GM18909 (cell line): ENCODE measurements around the gene SFRP5.
A peak's percentile ranks its signal among the peaks of the same experiment; 100 is the strongest.

Experiments used
- ATAC-seq: cut with Tn5 transposase; IDR thresholded peaks from one replicate; pipeline ENCODE4 v1.9.1; 2021; ENCODE audit warnings: mild to moderate bottlenecking; ENCODE audit not compliant: unreplicated experiment, poor library complexity

Gene SFRP5, protein sequence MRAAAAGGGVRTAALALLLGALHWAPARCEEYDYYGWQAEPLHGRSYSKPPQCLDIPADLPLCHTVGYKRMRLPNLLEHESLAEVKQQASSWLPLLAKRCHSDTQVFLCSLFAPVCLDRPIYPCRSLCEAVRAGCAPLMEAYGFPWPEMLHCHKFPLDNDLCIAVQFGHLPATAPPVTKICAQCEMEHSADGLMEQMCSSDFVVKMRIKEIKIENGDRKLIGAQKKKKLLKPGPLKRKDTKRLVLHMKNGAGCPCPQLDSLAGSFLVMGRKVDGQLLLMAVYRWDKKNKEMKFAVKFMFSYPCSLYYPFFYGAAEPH

DNA sequence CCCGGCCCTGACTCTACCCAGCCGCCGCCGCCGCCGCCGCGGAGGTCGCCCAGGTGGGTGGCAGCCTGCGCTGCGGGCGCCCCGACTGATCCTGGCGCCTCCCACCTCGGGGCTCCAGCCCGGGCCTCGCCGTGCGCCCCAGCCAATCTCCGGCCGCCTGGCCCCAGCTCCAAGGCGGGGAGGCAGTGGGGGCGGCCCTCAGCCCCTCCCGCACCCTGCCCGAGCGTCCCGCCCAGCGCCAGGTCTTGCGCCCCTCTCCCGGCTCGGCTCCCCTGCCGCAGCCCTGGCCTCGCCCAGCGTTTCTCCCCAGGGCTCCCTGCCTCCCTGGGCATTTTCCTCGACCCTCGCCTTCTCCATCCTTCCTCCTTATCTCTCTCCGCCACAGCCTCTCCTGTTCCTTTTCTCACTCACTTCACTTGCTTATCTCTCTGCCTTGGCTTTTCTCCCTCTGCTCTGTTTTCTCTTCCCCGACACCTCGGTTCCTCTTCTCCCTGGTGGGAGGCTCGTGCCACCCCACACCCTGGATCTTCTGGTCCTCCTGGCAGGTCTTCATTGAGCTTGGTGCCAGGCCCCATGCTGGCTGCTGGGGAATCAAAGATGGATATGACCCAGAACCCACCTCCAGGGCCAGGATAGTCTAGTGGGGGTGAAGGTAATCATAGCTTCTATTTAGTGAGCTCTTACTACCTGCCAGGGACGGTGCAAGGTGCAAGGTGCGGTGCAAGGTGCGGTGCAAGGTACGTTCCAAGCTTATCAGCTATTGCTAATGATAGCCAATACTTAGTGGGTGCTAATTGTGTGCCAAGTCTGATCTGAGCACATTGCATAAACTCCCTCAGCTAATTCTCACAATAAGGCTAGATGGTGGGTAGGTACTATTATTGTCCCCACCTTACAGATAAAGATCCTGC is at the start of gene SFRP5:
Gene SFRP5 (minus strand): TSS at position 87 of the 911 bp plus-strand sequence. CDS start 166 bp downstream, outside the sequence.
- ATAC-seq: no peak

DNA sequence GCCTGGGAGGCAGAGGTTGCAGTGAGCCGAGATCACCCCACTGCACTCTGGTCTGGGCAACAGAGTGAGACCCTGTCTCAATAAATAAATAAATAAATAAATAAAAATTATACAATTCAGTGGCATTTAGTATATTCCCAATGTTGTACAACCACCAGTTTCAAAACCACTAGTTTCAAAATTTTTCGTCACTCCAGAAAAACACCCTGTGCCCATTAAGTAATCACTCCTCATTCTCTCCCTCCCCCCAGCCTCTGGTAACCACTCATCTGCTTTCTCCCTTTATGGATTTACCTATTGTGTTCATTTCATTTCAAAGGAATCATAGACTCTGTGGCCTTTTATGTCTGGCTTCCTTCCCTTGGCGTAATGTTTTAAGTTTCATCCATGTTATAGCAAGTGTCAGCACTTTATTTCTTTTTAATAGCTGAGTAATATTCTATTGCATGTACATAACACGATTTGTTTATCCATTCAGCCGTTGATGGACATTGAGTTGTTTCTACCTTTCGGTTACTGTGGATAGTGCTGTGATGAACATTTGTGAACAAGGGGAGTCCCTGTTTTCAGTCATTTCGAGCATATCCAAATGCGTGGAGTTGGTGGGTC is 48.4 kb upstream of the SFRP5 start:
- no peak for ATAC-seq

DNA sequence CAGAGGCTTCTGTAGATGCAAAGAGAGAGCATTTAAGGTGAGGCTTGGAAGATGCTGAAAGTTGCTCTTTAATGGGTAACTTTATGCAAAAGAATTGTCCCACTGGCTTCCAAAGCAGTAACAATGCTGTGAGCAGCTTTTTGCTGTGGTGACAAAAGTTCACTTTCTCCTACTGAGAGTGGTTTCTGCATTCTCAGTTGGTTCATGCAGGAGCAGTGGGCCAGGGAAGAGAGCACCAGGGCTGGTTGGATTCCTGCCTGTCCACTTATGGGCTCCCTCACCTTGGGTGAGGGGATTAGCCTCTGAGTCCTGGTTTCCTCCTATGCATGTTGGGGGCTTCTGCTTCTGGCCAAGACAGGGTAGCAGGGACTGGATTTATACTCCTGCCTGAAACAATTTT is 46.8 kb upstream of the SFRP5 start:
- no peak for ATAC-seq

DNA sequence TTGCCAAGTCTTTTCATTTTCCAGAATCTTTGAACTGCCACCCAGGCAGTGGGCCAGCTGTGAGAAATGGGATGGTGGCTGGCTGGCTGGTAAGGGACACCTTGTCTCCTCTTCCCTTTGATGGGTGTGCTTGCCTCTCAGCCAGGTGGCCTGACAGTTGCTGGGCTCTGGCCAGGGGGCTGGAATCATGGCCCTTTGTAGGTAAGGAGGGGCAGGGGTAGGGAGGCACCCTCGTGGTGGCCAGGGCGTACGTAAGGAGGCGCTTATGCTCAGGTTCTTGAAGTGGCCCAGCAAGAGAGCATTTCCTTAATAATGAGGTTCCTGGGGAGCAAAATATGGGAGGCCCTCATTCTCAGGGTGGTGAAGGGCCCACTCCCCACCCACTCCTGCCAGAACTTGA is 44.8 kb upstream of the SFRP5 start:
- no peak for ATAC-seq

DNA sequence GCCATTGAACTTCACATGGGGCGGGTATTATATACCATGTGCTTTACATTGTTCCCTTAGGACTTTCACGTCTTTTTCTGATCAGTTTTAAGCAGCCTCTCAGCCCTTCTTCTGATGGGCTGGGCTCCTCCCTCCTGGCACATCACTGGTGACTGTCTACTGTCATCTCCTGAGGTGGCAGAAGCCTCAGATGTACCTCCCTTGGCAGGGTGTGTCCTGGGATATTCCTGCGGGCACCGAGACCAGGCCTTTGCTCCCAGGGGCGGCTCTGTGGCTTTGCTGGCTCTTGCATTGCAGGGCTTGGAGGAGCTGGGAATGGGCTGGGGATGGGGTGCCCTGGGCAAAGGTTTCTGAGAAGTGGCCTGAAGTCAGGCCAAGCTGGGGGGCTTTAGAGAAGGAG is 43.2 kb upstream of the SFRP5 start:
- no peak for ATAC-seq

DNA sequence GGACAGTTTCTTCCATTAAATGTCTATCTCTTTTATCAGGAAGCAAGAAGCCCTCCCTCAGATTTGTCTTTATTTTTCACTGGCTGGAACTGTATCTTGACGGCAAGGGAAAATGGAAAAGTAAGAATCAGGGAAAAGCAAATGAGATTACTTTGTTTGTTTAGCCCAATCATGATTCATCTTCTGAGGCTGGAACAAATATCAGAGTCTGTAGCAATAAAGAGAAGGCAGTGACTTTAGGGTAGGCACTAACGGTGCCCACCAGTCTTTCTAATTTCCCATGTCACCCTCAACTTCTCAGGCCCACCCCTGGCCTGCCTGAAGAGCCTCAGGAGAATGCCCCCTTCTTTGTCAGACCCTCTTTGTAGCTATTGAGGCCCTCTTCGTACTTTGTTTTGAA is 41.5 kb upstream of the SFRP5 start:
- no peak for ATAC-seq

DNA sequence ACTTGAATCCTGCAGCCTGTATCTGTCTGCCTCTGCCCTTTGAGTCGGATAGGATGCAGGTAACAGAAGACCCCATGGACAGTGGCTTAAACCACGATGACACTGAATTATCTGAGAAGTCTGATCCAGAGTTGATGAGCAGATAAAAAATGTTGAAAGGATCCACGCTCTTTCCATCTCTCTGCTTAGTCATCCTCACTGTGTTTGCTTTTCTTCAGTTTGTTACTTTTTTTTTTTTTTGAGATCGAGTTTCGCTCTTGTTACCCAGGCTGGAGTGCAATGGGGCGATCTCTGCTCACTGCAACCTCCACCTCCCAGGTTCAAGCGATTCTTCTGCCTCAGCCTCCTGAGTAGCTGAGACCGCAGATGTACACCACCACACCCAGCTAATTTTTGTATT is 40.9 kb upstream of the SFRP5 start:
- no peak for ATAC-seq

DNA sequence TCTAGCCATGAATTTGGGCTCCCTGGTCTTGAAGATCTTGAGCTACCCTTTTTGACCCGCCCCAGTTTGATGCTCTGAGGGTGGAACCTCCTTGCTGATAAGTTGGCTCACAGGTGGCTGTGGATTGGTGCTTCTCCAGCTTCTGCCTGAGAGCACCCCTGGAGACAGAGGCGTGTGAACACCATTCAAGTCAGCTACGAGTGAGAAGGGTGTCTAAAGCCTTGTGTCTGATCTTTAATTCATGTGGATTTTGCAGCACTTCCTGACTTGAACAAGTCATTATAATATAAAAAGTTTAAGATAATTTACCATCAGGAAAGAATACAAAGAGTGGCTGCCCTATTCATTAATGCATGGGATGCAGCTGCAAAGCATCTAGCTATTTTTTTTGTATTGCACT is 40.2 kb upstream of the SFRP5 start:
- no peak for ATAC-seq

DNA sequence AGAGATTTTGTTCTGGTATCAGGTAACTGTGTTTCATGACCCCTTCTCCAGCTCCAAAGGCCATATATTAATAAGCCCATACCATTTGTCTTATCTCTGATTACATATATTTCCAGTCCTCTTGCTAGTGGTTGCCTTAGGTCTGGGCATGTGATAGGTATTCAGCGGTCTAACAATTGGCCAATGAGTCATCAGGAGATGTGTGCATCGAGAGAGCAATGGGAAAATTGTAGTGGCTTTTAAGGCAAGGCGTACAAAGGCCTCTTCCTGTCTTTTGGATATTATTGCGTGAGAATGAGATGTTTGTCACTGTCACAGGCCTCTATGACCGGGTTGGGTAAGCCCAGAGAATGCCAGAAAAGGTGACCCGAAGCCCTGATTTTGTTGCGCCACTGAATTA is 38.6 kb upstream of the SFRP5 start:
- no peak for ATAC-seq

DNA sequence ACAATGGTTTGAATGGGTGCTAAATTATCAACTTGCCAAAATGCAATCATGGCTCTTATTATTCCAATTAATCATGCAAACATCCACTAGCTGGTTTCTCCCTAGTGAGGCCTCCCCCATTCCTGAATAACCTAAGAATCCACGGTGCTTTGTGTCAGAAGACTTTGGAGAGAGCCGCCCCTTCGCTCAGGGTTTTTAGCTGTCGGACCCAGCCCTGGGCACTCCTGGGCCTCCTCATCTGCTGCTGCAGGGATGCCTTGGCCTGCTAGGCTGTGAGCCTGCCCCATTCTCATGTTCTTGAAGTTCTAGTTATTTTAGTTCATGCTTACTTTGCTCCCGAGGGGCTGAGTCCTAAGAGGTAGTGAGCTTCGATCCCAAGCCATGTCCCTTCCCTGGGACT is 34.1 kb upstream of the SFRP5 start:
- ATAC-seq: no peak

DNA sequence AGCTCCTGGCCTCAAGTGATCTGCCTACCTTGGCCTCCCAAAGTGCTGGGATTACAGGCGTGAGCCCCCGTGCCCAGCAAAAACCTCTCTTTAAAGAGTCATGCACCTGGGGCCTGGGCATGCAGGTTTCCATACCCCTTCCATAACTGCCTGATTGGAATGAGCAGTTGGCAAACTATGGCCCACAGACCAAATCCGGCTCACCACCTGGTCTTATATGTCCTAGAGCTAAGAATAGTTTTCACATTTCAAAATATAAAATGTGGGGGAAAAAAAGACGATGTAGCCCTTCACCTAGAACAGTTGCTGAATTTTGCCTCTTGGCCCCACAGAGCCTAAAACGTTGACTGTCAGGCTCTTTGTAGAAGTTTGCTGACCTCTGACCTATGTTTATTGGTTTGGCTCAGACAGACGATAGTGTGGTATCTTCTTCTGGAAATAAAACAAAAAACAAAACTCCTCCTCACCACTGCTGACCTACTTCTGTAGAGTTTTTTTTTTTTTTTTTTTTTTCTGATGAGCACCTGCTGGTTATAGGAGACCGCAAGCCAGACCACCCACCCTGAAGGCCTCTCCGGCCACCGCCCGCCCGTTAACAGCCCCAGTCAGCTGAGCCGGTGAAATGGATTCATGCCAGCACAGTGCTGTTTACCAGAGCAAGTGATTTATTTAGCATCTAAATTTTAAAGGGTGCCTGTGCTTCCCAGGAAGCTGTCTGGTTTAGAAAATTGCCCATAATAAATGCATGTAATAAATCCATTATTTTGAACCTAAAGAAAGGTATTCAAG is 33.5 kb upstream of the SFRP5 start:
- ATAC-seq: no peak

DNA sequence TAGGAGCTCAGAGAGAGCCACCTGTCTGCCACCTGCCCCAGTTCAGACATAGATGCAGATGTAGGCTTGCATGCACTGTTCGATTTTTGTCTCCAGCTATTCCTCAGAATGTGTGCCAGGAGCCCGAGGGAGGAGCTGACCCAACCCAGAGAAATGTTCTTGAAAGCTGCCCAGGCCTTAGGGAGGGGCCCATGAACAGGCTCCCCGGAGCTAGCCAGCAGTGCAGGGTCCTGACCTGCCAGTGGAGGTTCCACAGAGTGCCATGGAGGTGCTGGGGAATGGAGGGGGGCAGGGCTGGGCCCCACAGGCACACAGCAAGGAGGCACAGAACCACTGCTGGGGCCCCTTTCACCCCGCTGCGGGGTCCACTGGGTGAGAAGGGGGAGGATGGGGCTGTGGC is 29.6 kb upstream of the SFRP5 start:
- no peak for ATAC-seq

DNA sequence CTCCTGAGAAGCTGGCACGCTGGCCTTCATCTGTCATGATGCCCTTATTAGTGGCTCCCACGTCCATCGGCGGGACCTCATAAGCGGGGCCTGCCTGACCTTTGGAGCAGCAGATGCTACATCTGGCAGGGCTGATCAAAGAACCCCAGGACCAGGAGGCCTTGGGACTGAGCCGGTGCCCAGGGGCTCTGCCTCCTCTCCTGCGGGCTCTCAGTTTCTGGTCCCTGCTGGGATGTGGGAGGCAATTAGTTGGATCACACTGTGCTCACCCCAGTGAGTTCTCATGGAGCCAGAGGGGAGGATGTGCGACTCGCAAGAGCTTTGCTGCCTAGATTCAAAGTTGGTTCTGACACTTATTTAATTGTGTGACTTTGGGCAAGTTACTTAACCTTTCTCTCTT is 28.7 kb upstream of the SFRP5 start:
- ATAC-seq: no peak

DNA sequence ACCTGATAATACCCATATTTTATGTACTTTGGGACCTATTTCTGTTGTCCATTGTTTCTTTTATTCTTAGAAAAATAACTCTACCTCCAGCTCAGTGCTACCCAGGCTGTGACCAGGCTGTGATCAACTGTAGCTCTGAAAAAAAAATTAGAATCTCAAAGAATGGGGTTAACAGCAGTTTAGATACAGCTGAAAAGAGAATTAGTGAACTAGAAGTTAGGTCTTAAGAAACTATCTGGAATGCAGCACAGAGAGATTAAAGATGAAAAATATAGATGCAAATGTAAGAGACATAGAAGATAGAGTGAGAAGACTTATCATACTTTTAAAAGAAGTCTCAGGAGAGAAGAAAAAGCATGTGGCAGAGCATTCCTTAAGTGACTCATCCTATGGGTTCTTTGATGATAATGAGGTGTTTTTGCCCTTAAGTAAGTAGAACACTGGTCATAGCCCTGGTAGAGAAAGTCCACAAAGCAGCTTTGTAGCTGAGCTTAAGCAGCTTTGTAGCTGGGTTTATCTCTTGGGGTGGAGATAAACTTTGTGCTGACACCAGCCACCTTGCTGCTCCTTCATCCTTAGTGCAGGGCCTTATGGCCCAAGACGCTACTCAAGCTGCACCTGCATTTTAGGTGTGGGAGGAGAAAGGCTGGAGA is 27.3 kb upstream of the SFRP5 start:
- ATAC-seq: no peak

DNA sequence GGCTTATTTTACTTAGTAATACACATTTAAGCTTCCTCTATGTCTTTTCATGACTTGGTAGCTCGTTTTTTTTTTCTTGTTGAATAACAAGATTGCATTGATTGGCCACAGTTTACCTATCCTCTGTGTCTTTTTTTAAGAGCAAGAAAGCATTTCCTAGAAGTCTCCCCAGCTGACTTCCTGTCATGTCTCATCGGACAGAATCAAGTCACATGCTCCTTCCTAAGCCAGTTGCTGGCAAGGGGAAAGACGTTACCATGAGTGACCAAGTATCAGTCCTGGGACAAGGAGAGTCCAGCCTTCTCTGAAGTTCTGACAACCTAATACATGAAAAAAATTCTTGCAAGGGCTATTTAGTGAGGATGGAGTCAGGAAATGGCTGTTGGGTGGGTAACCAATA is 24.9 kb upstream of the SFRP5 start:
- ATAC-seq: no peak

DNA sequence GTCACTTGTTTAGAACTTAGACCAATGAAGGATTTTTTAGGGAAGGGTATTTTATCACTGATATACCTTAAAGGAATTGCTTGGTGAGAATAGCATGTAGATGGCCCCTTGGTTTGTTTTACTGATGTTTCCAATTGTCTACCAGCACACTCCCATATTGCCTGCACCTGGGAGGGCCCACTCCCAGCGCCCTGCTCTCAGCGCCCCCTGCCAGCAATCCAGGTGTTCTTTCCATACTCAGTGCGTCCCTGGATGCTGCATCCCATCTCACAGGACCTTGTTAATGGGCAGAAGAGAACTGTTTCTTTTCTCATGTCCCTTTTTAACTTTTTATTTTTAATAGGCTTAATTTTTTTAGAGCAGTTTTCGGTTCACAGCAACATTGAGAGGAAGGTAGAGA is 24.1 kb upstream of the SFRP5 start:
- ATAC-seq: no peak

DNA sequence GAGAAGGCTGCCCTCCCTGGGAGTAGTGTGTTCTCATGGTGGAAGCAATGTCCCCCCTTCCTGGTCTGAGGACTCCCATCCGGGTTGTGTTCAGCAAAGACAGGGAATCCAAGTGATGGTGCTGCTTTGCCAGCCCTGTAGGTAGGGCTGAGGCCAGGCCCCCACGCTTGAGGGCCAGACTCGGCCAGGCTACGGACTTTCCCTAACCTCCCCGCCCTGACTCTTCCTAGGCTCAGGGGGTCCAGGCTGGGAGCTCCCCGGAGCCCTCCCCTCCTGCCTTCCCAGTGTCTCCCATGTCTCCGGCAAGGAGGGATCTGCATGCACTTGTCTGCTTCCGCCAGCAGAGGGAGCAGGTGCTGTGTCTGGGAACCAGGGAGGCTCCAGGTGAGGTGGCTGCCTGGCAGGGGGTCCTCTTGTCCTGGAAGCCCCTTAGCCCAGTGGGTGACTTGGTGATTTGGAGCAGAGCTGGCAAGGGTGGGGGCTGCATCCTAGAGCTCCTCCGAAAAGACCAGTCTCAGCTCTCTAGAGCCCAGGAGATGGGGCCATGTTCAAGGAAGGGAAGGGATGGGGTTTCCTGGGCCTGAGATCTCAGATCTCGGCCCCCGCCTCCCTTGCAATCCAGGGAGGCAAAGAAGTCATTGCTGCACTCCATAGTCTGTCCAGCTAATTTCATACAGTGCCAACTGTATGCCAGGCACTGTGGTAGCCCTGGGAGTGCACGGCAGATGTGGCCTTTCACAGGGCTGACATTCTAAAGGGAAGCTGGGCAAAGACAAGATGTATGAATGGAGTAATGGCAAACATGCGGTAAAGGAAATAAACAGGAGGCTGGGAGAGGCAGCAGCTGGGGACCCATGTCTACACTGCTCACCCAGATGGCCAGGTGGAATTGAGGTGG is 20.3 kb upstream of the SFRP5 start:
- peak; percentile 63 for ATAC-seq

DNA sequence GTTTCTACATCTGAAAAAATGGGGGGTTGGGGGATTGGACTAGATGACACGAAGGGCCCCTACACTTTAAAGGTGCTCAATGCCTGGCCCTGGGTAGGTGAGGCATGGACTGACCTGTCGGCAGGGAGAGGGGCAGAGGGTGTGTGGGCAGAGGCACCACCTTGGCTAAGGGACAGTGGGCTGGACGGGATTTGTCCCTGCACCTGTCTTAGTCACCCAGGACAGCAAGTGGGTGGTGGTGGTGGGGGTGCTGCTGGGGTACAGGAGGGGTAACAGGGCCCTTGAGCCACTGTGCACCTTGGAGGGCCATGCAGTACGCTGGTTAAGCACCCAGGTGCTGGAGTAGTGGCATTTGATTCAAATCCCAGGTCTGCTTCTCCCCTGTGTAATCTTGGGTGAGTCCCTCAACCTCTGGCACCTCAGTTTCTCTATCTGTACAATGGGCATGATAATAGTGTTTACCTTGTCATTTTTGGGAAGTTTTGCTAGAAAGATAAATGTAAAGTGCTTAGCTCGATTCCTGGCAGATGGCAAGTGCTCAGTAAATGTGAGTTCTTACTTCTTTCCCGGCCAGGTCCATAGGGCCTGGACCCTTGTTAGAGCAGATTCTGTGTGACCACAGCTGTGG is 18.1 kb upstream of the SFRP5 start:
- ATAC-seq: no peak
